Stimulated activated effector memory CD8-positive, alpha-beta T cell treated with anti-CD3 and anti-CD28 coated beads, Interleukin-12 subunit alpha, Interleukin-12 subunit beta, amount 100 ng/mL, for 72 hours (primary cell): Measurements from ENCODE around the gene SMIM21.
A peak's percentile ranks its signal among the peaks of the same experiment; 100 is the strongest.

Source experiments
- ATAC-seq: fragments of 150-1000 bp; cut with Tn5 transposase; 2 replicates; pipeline ENCODE4 v1.10.0; 2021
- DNase-seq, 2 donors: peaks; one replicate each; pipeline ENCODE4 v3.0.0; 2021 to 2022; ENCODE audit warnings: low spot score in 2 of 2
- H3K27ac Mint-ChIP-seq: one replicate; pipeline ENCODE4 v1.8.0; 2022; ENCODE audit warnings: mild to moderate bottlenecking, mixed read lengths
- H3K36me3 Mint-ChIP-seq: one replicate; pipeline ENCODE4 v1.8.0; 2022; ENCODE audit warnings: mild to moderate bottlenecking, mixed read lengths
- H3K4me1 Mint-ChIP-seq: one replicate; pipeline ENCODE4 v1.8.0; 2022; ENCODE audit warnings: mixed read lengths
- H3K4me3 Mint-ChIP-seq: one replicate; pipeline ENCODE4 v1.8.0; 2022; ENCODE audit warnings: mild to moderate bottlenecking, mixed read lengths
- H3K9me3 Mint-ChIP-seq: one replicate; pipeline ENCODE4 v1.8.0; 2022; ENCODE audit warnings: mixed read lengths

The SMIM21 gene

GRCh38 chr18:75441896-75442295 is 14.4 kb upstream of the SMIM21 start:
- H3K36me3 Mint-ChIP-seq, result no peaks in the 10 kb centered on the region

GRCh38 chr18:75439348-75439747 is 11.8 kb upstream of the SMIM21 start:
- no peak for ATAC-seq

More at GRCh38 chr18:75441896-75442295, 14.4 kb upstream of the SMIM21 start:
- Mint-ChIP-seq H3K9me3 (no peaks in the 10 kb centered on the region), H3K4me3 (no peak overlapping the region), H3K4me1 (peaks cover 6% of the 10 kb centered on the region), H3K27ac (no peak overlapping the region)
- ATAC-seq (no peak), DNase-seq (no peak)

GRCh38 chr18:75438891-75439290 is 11.4 kb upstream of the SMIM21 start:
- no peak for DNase-seq
- Mint-ChIP-seq H3K27ac (no peak overlapping the region), H3K9me3 (no peaks in the 10 kb centered on the region), H3K4me1 (peaks cover 3% of the 10 kb centered on the region), H3K36me3 (no peaks in the 10 kb centered on the region), H3K4me3 (no peak overlapping the region)
- no peak for ATAC-seq

More at GRCh38 chr18:75439348-75439747, 11.8 kb upstream of the SMIM21 start:
- Mint-ChIP-seq H3K27ac (no peak overlapping the region), H3K36me3 (no peaks in the 10 kb centered on the region), H3K9me3 (no peaks in the 10 kb centered on the region), H3K4me1 (peaks cover 6% of the 10 kb centered on the region), H3K4me3 (no peak overlapping the region)
- DNase-seq, result no peak

GRCh38 chr18:75437979-75438378 is 10.5 kb upstream of the SMIM21 start:
- no peaks in the 10 kb centered on the region for H3K36me3 Mint-ChIP-seq
- H3K4me1 Mint-ChIP-seq, result no peaks in the 10 kb centered on the region
- no peak overlapping the region for H3K4me3 Mint-ChIP-seq
- no peak overlapping the region for H3K27ac Mint-ChIP-seq
- H3K9me3 Mint-ChIP-seq, result no peaks in the 10 kb centered on the region
- ATAC-seq (no peak), DNase-seq (no peak)

GRCh38 chr18:75433098-75433497 is 5.6 kb upstream of the SMIM21 start:
- Mint-ChIP-seq H3K9me3 (no peaks in the 10 kb centered on the region), H3K36me3 (no peaks in the 10 kb centered on the region), H3K4me3 (no peak overlapping the region), H3K27ac (no peak overlapping the region), H3K4me1 (no peaks in the 10 kb centered on the region)
- ATAC-seq (no peak), DNase-seq (no peak)

- no peaks in the 10 kb centered on the region for H3K36me3 Mint-ChIP-seq
- no peak overlapping the region for H3K27ac Mint-ChIP-seq
- no peak for ATAC-seq
- no peaks in the 10 kb centered on the region for H3K9me3 Mint-ChIP-seq
- H3K4me1 Mint-ChIP-seq, result no peaks in the 10 kb centered on the region
- no peak overlapping the region for H3K4me3 Mint-ChIP-seq
- DNase-seq, result no peak
Observed at GRCh38 chr18:75429975-75430374, 2.5 kb upstream of the SMIM21 start.

- Mint-ChIP-seq H3K4me1 (no peaks in the 10 kb centered on the region), H3K4me3 (no peak overlapping the region), H3K9me3 (no peaks in the 10 kb centered on the region), H3K36me3 (no peaks in the 10 kb centered on the region), H3K27ac (no peak overlapping the region)
- ATAC-seq (peak; percentile 31), DNase-seq (no peak)
Observed at GRCh38 chr18:75428490-75428889, 987 bp upstream of the SMIM21 start.

- DNase-seq (no peak), ATAC-seq (no peak)
- Mint-ChIP-seq H3K36me3 (no peaks in the 10 kb centered on the region), H3K27ac (no peak overlapping the region), H3K9me3 (peaks cover 2% of the 10 kb centered on the region), H3K4me3 (no peak overlapping the region), H3K4me1 (no peaks in the 10 kb centered on the region)
Observed at GRCh38 chr18:75422341-75422910, 5.1 kb downstream of the SMIM21 start.

- no peaks in the 10 kb centered on the region for H3K4me1 Mint-ChIP-seq
- no peak overlapping the region for H3K27ac Mint-ChIP-seq
- ATAC-seq, result no peak
- H3K36me3 Mint-ChIP-seq, result no peaks in the 10 kb centered on the region
- H3K9me3 Mint-ChIP-seq, result peaks cover 2% of the 10 kb centered on the region
- no peak for DNase-seq
- H3K4me3 Mint-ChIP-seq, result no peak overlapping the region
Observed at GRCh38 chr18:75421656-75422055, 5.8 kb downstream of the SMIM21 start.

- ATAC-seq, result no peak
- DNase-seq, result no peak
- no peaks in the 10 kb centered on the region for H3K4me1 Mint-ChIP-seq
- no peaks in the 10 kb centered on the region for H3K36me3 Mint-ChIP-seq
- H3K9me3 Mint-ChIP-seq, result peaks cover 2% of the 10 kb centered on the region
- H3K4me3 Mint-ChIP-seq, result no peak overlapping the region
- no peak overlapping the region for H3K27ac Mint-ChIP-seq
Observed at GRCh38 chr18:75418293-75419005, 9.1 kb downstream of the SMIM21 start.

GRCh38 chr18:75410611-75411010 is 16.9 kb downstream of the SMIM21 start:
- DNase-seq, result no peak
- H3K4me1 Mint-ChIP-seq, result peaks cover 12% of the 10 kb centered on the region
- H3K36me3 Mint-ChIP-seq, result no peaks in the 10 kb centered on the region
- ATAC-seq, result no peak
- no peaks in the 10 kb centered on the region for H3K9me3 Mint-ChIP-seq
- H3K4me3 Mint-ChIP-seq, result no peak overlapping the region
- H3K27ac Mint-ChIP-seq, result no peak overlapping the region

GRCh38 chr18:75409806-75410205 is 17.7 kb downstream of the SMIM21 start:
- no peaks in the 10 kb centered on the region for H3K9me3 Mint-ChIP-seq
- DNase-seq (no peak), ATAC-seq (no peak)
- H3K4me1 Mint-ChIP-seq, result peaks cover 12% of the 10 kb centered on the region
- H3K27ac Mint-ChIP-seq, result no peak overlapping the region
- H3K36me3 Mint-ChIP-seq, result no peaks in the 10 kb centered on the region
- no peak overlapping the region for H3K4me3 Mint-ChIP-seq

GRCh38 chr18:75408554-75409506 is 18.7 kb downstream of the SMIM21 start:
- Mint-ChIP-seq H3K27ac (no peak overlapping the region), H3K36me3 (no peaks in the 10 kb centered on the region)

GRCh38 chr18:75407468-75408437 is 19.8 kb downstream of the SMIM21 start:
- Mint-ChIP-seq H3K9me3 (no peaks in the 10 kb centered on the region), H3K36me3 (no peaks in the 10 kb centered on the region), H3K4me3 (no peak overlapping the region), H3K27ac (no peak overlapping the region), H3K4me1 (peaks cover 12% of the 10 kb centered on the region)
- ATAC-seq, result no peak
- no peak for DNase-seq

More at GRCh38 chr18:75408554-75409506, 18.7 kb downstream of the SMIM21 start:
- DNase-seq (peak; percentile 9 to 56), ATAC-seq (peak; percentile 98)
- Mint-ChIP-seq H3K9me3 (no peaks in the 10 kb centered on the region), H3K4me1 (peaks cover 12% of the 10 kb centered on the region), H3K4me3 (no peak overlapping the region)
